HL-60 (cell line): ENCODE results near the gene DMBX1.

Experiments used
- GABPA ChIP-seq: IDR thresholded peaks from 2 replicates; pipeline ENCODE4 v1.6.1; 2012; ENCODE audit warnings: low read depth
- TF ChIP-seq, protein P1 (sequence below): IDR thresholded peaks from one replicate; pipeline ENCODE4 v1.5.1; 2011; ENCODE audit warnings: low read length, control low read depth, inconsistent platforms; ENCODE audit not compliant: insufficient read depth

DNA sequence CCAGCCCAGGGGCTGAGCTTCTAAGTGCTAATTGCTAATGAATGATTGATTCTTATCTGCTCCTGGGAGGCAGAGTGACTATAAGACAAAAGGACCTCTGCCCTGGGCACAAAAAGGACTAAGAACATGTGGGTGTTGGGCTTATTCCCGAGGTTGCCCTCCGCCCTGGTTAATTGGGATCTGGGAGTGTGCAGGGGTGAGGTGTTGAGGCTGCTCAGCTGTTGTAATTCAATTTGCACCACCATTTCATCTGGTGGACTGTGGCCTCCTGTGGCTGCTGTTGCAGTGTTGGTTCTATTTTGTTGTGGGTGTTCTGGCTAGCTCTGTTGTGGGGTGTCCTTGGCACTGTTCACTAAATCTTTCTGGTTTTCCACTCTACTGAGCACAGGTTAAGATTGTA lies 48.5 kb downstream of the DMBX1 start:
- TF ChIP-seq, protein P1, sequence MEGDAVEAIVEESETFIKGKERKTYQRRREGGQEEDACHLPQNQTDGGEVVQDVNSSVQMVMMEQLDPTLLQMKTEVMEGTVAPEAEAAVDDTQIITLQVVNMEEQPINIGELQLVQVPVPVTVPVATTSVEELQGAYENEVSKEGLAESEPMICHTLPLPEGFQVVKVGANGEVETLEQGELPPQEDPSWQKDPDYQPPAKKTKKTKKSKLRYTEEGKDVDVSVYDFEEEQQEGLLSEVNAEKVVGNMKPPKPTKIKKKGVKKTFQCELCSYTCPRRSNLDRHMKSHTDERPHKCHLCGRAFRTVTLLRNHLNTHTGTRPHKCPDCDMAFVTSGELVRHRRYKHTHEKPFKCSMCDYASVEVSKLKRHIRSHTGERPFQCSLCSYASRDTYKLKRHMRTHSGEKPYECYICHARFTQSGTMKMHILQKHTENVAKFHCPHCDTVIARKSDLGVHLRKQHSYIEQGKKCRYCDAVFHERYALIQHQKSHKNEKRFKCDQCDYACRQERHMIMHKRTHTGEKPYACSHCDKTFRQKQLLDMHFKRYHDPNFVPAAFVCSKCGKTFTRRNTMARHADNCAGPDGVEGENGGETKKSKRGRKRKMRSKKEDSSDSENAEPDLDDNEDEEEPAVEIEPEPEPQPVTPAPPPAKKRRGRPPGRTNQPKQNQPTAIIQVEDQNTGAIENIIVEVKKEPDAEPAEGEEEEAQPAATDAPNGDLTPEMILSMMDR: no peak
- TF ChIP-seq GABPA: no peak
